Activated naive CD8-positive, alpha-beta T cell treated with anti-CD3 and anti-CD28 coated beads, Interleukin-2, amount 10 ng/mL, durations not matched to agents 7 days and 5 days (primary cell): ENCODE results near the gene SLC6A12. TPM values are rescaled to one million over a fixed set of nuclear protein-coding genes. Genes with fewer than 3 reads are reported as not detected.

Source experiments
- ATAC-seq: fragments of 150-1000 bp; cut with Tn5 transposase; one replicate; pipeline ENCODE4 v1.10.0; 2021; ENCODE audit warnings: low read depth, moderate library complexity
- POLR2A ChIA-PET: fragments of 350-600 bp; sonication (Branson Sonifier 250); formaldehyde crosslinking; loops from one replicate; lab custom pipeline; 2021; ENCODE audit warnings: antibody characterized with exemption; lab: Charles Lee
- DNase-seq: peaks from one replicate; pipeline ENCODE4 v3.0.0; 2021
- H3K27ac Mint-ChIP-seq: one replicate; pipeline ENCODE4 v1.8.0; 2022; ENCODE audit warnings: mild to moderate bottlenecking, mixed read lengths
- H3K27me3 Mint-ChIP-seq: one replicate; pipeline ENCODE4 v1.8.0; 2022; ENCODE audit warnings: mild to moderate bottlenecking, moderate library complexity, mixed read lengths
- H3K36me3 Mint-ChIP-seq: one replicate; pipeline ENCODE4 v1.8.0; 2021; ENCODE audit warnings: mild to moderate bottlenecking, mixed read lengths
- H3K4me1 Mint-ChIP-seq: one replicate; pipeline ENCODE4 v1.8.0; 2021; ENCODE audit warnings: mixed read lengths
- H3K4me3 Mint-ChIP-seq: one replicate; pipeline ENCODE4 v1.8.0; 2022; ENCODE audit warnings: mild to moderate bottlenecking, moderate library complexity, mixed read lengths
- H3K9me3 Mint-ChIP-seq: one replicate; pipeline ENCODE4 v1.8.0; 2021; ENCODE audit warnings: mixed read lengths
- total RNA-seq, 2 experiments: library from RNA; stranded (reverse); gene quantifications; one replicate each; pipeline ENCODE4 v1.2.3, GENCODE V29; 2021

The SLC6A12 gene
- total RNA-seq, 2 experiments from 2014 or later = not detected

DNA sequence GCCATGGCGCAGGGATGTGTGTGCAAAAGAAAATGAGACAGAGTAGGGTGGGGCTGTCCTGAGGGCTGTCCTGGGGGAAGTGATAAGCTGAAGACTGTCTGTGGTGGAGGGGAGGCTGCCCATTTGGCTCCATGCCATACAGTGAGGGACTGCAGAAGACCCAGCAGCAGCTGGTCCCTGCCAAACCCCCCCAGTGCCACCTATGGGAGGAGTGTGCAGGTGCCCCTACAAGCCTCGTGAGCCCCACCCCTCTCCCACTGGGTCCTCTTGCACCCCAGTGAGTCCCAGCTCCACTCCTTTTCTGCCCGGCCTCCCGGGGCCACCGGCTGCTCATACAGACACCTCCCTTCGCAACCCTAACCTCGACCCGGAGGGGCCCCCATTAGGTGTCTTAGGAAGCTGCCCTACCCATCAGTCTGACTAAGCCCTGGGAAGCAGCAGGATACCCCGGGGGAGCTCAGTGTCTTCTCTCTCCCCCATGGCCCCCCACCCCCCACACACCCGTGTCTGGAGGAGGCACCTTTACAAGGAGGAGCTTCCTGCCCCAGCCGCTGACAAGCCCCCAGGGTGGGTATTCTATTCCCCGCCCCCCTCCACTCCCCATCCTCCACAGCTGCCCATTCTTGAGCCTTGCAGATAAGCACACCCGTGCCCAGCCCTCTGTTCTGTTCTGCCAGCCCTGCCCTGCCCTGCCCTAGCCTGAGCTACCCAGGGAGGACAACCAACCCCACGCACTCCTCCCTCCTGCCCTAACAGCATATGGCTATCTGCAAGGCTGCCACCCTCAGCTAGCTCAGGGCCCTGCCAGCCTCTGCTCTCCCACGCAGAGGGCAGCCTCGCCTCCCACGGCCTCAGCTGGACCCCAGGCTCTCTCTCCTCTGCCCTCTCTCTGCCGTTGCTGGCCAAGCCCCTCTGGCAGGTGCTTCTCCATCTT is 41.9 kb downstream of the SLC6A12 start:
- peaks cover 2% of the 10 kb centered on the region for H3K27me3 Mint-ChIP-seq
- no peaks in the 10 kb centered on the region for H3K36me3 Mint-ChIP-seq
- no peak overlapping the region for H3K4me3 Mint-ChIP-seq
- H3K9me3 Mint-ChIP-seq = no peaks in the 10 kb centered on the region
- H3K27ac Mint-ChIP-seq = no peak overlapping the region
- DNase-seq = no peak
- POLR2A ChIA-PET = no interaction called here
- H3K4me1 Mint-ChIP-seq = peaks cover 19% of the 10 kb centered on the region
- ATAC-seq = no peak

DNA sequence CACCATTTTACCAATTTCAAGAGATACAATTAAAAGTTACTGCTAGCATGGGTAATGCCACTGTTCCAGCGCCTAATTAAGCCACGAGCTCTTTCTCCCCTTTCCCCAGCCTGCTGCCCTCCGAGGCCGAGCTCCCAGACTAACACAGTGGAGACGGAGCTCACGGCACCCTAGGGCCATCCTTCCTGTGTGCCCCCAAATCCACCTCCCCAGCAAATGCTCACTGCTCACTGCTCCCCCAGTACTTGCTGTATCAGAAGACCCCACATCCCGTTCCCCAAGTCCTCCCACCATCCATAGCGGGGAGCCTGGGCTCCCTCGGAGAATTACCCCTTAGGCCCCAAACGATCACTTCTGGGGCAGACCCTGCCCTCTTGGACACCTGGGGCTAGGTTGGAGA is 42.7 kb downstream of the SLC6A12 start:
- POLR2A ChIA-PET = no interaction called here
- Mint-ChIP-seq H3K4me1 (peaks cover 24% of the 10 kb centered on the region), H3K9me3 (no peaks in the 10 kb centered on the region)

DNA sequence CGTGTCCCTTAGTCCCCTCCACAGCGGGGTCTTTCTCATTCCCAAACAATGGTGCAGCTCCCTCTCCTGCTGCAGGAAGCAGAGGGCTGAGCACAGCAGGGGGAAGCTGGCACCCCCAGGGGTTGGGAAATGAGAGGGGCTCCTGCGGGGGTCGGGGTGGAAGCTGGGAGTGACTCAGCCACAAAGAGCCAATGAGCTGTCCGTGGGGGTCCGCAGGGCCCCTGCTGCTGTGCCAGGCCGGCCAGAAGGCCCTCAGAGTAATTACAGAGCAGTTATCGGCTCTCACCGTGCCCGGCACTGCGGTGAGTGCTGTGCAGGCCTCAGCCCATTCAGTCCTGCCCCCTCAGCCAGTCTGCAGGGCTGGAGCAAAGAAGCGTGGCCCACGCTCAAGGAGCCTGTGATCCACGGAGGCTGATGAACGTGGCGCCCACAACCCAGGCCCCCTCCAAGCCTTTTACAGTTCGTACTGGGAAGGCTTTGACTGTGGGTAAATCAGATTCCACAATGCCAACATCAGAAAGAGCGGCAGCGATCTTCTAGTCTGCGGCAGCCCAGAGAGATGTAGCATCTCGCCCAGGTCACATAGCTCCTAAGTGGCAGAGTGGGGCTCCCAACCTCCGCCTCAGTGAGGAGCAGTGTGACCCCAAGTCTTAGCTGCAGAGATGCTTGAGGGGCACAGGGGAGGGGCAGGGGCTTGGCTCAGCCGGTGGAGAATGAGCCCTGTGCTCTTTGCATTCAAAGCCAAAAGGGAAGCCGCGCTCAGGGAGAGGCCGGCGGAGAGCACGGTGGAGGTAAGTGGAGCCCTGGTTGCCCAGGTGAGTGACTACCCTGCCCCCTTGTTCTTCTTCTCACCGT is 43.4 kb downstream of the SLC6A12 start:
- H3K4me1 Mint-ChIP-seq = peaks cover 24% of the 10 kb centered on the region
- H3K27me3 Mint-ChIP-seq = peaks cover 4% of the 10 kb centered on the region
- no peaks in the 10 kb centered on the region for H3K9me3 Mint-ChIP-seq
- POLR2A ChIA-PET = no interaction called here
- no peaks in the 10 kb centered on the region for H3K36me3 Mint-ChIP-seq
- H3K4me3 Mint-ChIP-seq = no peak overlapping the region
- H3K27ac Mint-ChIP-seq = no peak overlapping the region
- no peak for ATAC-seq
- no peak for DNase-seq

More for the DNA sequence above, 42.7 kb downstream of the SLC6A12 start:
- Mint-ChIP-seq H3K27me3 (peaks cover 4% of the 10 kb centered on the region), H3K4me3 (no peak overlapping the region), H3K27ac (no peak overlapping the region), H3K36me3 (no peaks in the 10 kb centered on the region)
- DNase-seq = no peak
- ATAC-seq = no peak

DNA sequence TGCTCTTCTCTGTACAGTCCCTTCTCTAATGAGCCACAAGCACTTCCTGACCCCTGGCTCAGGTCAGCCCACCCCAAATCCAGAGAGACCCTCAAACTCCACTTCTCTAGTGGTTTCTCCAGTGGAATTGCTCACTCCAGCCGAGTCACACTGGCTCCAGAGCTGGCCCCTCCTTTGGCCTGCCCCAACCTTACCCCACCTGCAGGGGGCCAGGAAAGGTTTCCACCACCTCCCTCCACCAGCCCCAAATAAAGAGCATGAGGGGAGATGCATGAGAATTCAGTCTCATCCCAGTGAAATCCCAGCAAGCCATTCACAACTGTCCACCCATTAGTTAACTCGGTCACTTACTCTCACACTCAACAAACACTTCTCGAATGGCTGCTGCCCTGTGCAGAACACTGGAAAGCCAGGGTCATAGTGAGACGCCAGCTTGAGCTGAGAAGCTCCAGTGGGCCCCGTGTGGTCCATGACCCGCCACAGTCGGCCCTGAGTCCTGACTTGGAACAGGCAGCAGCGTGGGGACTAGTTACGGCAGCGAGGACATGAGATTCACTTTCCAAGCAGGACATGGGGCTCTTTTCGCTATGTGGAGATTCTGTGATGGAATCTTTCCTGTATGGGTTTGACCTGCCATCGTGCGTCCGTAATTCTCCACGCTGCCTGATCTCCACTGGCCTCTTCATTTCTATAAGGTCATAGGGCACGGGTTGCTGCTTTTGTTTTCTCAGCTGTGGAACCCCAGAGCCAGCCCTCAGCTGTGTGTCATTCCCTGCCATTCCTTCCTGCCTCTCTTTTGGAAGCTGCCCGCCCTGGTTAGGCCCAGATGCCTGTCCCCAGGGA is 44.2 kb downstream of the SLC6A12 start:
- ATAC-seq = no peak
- POLR2A ChIA-PET = no interaction called here
- Mint-ChIP-seq H3K27ac (peak overlapping the region; percentile 46), H3K4me1 (peaks cover 24% of the 10 kb centered on the region), H3K4me3 (peak overlapping the region; percentile 48), H3K27me3 (peaks cover 2% of the 10 kb centered on the region), H3K9me3 (no peaks in the 10 kb centered on the region), H3K36me3 (no peaks in the 10 kb centered on the region)
- no peak for DNase-seq

DNA sequence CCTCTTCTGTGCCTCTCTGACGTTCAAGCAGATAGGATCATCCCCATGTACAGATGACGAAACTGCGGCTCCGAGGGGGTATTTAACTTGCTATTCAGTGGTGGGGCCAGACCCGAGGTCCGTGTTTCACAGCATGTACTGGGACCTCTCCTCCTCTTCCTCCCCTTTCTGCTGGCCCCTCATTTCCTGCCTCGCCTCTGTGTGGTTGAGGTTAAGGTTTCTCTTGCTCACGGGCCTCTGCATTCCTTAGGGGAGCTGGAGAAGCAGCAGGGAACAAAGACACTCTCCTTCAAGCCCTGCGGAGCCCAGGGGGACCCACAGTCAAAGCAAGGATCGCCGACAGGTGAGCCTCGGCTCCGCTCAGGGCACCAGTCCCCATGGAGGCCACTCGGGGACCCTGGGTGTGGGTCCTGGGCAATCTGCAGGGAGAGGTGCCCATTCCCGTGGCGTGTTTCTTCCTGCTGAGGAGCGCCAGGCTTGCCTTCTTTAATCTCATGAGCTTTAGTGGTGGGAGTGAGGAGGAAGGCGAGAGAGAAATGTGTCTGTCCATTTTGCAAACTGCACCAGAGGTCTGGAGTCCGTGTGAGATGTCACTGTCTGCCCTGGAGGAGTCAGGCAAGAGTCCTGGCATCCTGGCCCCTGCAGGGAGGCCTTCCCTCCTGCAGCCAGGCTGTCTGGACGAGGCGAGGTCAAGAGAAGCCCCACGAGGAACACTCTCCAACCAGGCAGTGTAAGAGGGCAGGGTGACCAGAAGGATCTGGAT is 45.0 kb downstream of the SLC6A12 start:
- Mint-ChIP-seq H3K4me3 (peak overlapping the region; percentile 48), H3K36me3 (no peaks in the 10 kb centered on the region), H3K27ac (peak overlapping the region; percentile 66), H3K4me1 (peaks cover 24% of the 10 kb centered on the region), H3K9me3 (no peaks in the 10 kb centered on the region), H3K27me3 (peaks cover 2% of the 10 kb centered on the region)
- no peak for ATAC-seq
- POLR2A ChIA-PET = no interaction called here
- DNase-seq = no peak

DNA sequence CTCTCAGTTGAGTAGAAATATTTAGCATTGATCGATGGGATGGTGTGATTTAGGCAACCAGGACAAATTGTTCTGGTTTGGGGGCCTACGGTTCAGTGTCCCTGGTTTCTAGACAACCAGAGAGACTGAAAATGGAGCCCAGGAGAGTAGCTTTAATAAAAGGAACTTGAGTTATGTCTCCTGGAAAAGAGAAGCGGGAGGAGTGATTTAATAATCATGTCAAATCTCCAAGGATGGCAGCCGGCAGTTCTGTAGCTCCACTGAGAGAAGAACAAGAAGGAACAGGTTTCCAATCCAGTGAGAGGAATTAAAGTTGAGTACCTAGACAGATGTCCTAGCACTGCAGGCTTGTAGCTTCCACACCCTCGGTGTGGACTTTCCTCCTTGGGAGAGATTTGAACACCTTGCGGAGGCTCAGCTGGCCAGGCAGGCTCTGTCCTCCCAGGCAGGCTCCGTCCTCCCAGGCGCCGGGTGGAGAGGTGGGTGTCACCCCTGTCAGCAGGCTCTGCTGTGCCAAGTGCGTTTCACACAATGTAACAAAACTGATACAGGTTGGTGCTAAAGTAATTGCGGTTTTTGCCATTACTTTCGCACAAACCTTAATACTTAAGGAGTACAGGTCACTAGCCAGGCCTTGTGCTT is 45.9 kb downstream of the SLC6A12 start:
- POLR2A ChIA-PET = no interaction called here
- H3K27me3 Mint-ChIP-seq = peaks cover 2% of the 10 kb centered on the region
- H3K4me3 Mint-ChIP-seq = no peak overlapping the region
- peak overlapping the region; percentile 66 for H3K27ac Mint-ChIP-seq
- H3K36me3 Mint-ChIP-seq = no peaks in the 10 kb centered on the region
- peaks cover 24% of the 10 kb centered on the region for H3K4me1 Mint-ChIP-seq
- ATAC-seq (no peak), DNase-seq (no peak)
- no peaks in the 10 kb centered on the region for H3K9me3 Mint-ChIP-seq

DNA sequence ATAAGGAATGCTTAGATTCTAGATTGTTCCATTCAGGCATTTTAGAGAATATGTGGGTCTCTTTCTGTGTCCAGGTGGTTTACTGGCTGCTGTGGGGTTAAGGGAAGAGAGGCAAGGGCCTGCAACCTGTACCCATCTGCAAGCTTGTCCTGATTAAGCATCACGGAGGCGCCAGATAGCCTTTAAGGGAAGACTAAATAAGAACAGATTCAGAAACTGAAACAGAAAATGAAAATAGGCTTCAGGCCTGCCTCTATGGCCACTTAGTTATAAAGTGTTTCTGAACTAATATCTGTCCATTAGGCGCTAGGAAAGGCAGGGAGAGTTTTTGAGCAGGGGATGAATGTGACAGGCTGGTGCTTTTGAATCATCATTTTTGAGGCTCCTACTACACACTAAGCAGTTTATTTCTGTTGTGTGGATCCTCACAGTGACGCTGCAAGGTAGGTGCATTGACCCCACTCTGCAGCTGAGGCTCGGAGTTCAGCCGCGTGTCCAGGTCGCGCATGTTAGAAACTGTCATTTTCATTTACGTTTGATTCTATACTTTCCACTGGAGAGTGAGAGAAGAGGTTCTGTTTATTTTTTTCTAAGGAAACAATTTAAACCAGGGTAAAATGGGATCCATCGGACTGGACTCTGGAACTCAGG is 47.4 kb downstream of the SLC6A12 start:
- DNase-seq = no peak
- no peak overlapping the region for H3K27ac Mint-ChIP-seq
- peaks cover 21% of the 10 kb centered on the region for H3K4me1 Mint-ChIP-seq
- H3K27me3 Mint-ChIP-seq = peaks cover 2% of the 10 kb centered on the region
- H3K36me3 Mint-ChIP-seq = no peaks in the 10 kb centered on the region
- no peak for ATAC-seq
- H3K9me3 Mint-ChIP-seq = no peaks in the 10 kb centered on the region
- POLR2A ChIA-PET = no interaction called here
- no peak overlapping the region for H3K4me3 Mint-ChIP-seq

DNA sequence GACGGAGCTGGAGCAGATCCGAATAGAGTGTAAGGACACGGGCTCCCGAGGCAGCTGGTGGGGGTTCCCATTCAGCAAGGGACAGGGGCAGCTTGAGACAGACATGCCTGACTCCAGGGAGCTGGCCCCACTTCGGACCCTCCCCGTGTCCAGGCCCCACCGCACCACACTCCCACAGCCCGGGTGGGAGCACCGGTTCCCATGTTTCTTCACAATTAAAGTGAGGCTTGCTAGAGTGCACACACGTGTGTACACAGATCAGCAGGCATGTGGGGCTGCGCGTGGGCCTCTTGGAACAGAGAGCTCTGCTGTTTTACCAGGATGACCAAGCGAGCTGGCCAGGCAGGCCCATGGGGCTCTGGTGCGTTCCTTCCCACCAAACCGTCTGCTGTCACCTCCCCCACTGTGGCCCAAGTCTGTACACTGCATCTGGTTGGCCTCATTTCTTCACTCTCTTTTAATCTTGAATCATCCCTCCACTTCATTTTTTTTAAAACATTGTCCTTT is 48.0 kb downstream of the SLC6A12 start:
- H3K9me3 Mint-ChIP-seq = no peaks in the 10 kb centered on the region
- H3K4me1 Mint-ChIP-seq = peaks cover 21% of the 10 kb centered on the region
- ATAC-seq = no peak
- no peaks in the 10 kb centered on the region for H3K36me3 Mint-ChIP-seq
- DNase-seq = no peak
- H3K27ac Mint-ChIP-seq = no peak overlapping the region
- no peak overlapping the region for H3K4me3 Mint-ChIP-seq
- H3K27me3 Mint-ChIP-seq = peaks cover 2% of the 10 kb centered on the region
- POLR2A ChIA-PET = no interaction called here

DNA sequence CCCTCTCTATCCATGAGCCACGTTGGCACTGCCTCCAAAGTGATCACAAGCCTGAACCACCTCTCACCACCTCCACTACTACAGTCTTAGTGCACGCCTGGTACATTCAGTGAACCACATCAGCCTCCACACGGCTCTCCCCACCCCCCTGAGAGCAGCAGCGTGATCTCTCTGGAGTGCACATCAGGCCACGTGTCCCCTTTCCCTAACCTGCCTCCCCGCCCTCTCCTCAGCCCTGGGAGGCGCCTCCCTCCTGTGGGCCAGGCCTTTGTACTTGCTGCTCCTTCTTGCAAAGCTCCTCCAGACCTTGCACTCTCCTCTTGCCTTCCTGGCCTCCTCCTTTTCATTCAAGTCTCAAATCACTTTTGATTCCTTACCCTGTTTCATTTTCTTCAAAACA is 49.8 kb downstream of the SLC6A12 start:
- Mint-ChIP-seq H3K27me3 (peaks cover 2% of the 10 kb centered on the region), H3K27ac (peak overlapping the region; percentile 10)

DNA sequence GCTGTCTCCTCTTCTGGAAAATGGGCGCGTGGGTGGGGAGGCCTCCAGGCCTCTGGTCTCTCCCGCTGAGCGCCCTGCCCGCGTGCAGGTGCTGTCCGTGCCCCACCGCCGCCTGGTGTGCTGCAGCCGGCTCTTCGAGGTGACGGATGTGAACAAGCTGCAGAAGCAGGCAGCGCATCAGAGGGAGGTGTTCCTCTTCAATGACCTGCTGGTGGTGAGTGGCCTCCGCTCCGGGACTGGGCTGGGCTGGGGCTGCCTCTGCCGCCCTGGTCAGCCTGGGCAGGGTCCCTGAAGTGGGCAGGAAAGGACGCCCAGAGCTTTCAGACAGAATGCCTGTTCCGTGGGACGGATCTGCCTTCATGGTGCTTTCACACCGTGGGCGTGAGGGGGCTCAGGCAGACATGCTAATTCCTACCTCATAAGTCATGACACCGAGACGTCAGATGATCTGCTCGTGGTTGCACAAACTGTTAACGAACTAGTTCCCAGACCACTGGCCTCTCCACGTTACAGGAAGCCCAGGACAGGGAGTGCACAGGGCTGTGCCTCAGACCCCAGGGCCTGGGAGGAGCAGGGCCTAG is 50.5 kb downstream of the SLC6A12 start:
- Mint-ChIP-seq H3K4me3 (no peak overlapping the region), H3K4me1 (peaks cover 7% of the 10 kb centered on the region), H3K27me3 (peaks cover 2% of the 10 kb centered on the region), H3K36me3 (no peaks in the 10 kb centered on the region), H3K27ac (no peak overlapping the region), H3K9me3 (no peaks in the 10 kb centered on the region)
- DNase-seq (no peak), ATAC-seq (no peak)
- POLR2A ChIA-PET = no interaction called here

More for the DNA sequence above, 49.8 kb downstream of the SLC6A12 start:
- Mint-ChIP-seq H3K4me1 (peaks cover 14% of the 10 kb centered on the region), H3K4me3 (no peak overlapping the region), H3K9me3 (no peaks in the 10 kb centered on the region), H3K36me3 (no peaks in the 10 kb centered on the region)
- ATAC-seq = no peak
- no peak for DNase-seq
- POLR2A ChIA-PET = no interaction called here

DNA sequence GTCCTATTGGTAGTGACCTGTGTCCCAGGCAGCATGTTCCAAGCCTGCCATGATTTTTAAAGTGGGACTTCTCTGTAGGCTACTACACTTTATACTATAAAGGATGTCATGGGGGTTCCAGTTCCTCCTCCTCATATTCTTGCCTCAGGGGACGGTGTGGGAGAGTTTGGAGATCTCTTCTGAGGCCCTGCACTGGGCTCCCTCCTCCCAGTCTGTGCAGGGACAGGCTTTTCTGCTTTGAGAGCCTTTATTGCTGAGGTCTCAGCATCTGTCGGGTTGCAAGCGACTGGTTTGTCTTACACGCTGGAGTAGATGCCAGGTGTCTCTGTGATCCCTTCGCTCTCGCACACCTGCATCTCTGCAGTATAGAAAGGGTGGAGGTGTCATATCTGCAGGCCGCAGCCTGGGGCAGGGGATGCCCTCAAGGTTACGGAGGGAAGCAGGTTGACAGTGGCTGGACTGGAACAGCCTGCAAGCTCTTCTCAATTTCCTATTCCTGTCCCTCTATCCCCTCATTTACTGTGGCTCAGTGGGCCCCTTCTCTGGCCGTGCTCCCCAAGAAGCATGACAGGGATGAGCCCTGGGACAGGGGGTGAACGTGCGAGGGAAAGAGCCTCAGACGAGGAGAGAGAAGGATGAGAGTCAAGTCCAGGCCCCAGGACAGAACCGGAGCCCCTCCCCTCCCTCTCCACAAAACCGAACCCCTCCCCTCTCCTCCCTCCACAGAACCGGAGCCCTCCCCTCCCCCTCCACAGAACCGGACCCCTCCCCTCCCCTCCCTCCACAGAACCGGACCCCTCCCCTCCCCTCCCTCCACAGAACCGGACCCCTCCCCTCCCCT is 51.3 kb downstream of the SLC6A12 start:
- no peak for DNase-seq

More for the DNA sequence above, 51.3 kb downstream of the SLC6A12 start:
- no peaks in the 10 kb centered on the region for H3K9me3 Mint-ChIP-seq
- POLR2A ChIA-PET = no interaction called here
- peaks cover 5% of the 10 kb centered on the region for H3K4me1 Mint-ChIP-seq
- no peak overlapping the region for H3K4me3 Mint-ChIP-seq
- no peak for ATAC-seq
- H3K27ac Mint-ChIP-seq = no peak overlapping the region
- H3K27me3 Mint-ChIP-seq = peaks cover 2% of the 10 kb centered on the region
- no peaks in the 10 kb centered on the region for H3K36me3 Mint-ChIP-seq
